HepG2 (cell line): ENCODE data around the gene HOXD9. TPM values are rescaled to one million over a fixed set of nuclear protein-coding genes. Genes with fewer than 3 reads are reported as not detected.

ENCODE experiments used
- ATAC-seq: fragments of 200-7000 bp; cut with Tn5 transposase; 3 replicates; pipeline ENCODE4 v1.9.1; 2020; ENCODE audit warnings: mild to moderate bottlenecking, moderate library complexity
- BruUV-seq: library from RNA; stranded (reverse); fragments of 400-500 nt; replicated peaks from 2 replicates; lab custom pipeline; 2021; lab: Mats Ljungman, UMichigan
- CTCF ChIA-PET: fragments of 300-600 bp; formaldehyde crosslinking; extraction: SDS; loops from one replicate; lab custom pipeline; 2021; ENCODE audit warnings: low total read pairs, inconsistent platforms, low intra/inter-chr PET ratio; lab: Yijun Ruan, JAX
- POLR2A ChIA-PET: fragments of 350-600 bp; sonication (Branson Sonifier 250); formaldehyde crosslinking; loops from one replicate; lab custom pipeline; 2020; ENCODE audit warnings: antibody characterized with exemption, inconsistent platforms; lab: Yijun Ruan, JAX
- DNase-seq: peaks from one replicate; pipeline ENCODE4 v3.0.0-alpha.2; 2015; ENCODE audit warnings: low spot score
- FAIRE-seq: peaks from 3 replicates; lab custom pipeline; 2011; peaks lifted over from hg19 to GRCh38; lab: Jason Lieb, UNC
- H2AFZ ChIP-seq: one replicate; pipeline ENCODE4 v1.6.1; 2011; ENCODE audit warnings: low read length, inconsistent platforms
- H3K27ac ChIP-seq: fragments of 300-600 bp; 3 replicates; pipeline ENCODE4 v1.8.0; 2011; ENCODE audit warnings: mixed run types, mild to moderate bottlenecking, mixed read lengths, low read length, inconsistent platforms; ENCODE audit not compliant: insufficient read depth; ENCODE audit errors: extremely low read length
- H3K27me3 ChIP-seq, 2 experiments: fragments of 200-600 bp in 1 of 2; 2 replicates in 1 of 2; 3 replicates in 1 of 2; pipeline versions ENCODE4 v1.6.0 to v1.8.0; 2011; ENCODE audit warnings: low read length in 2 of 2, mild to moderate bottlenecking in 2 of 2, moderate library complexity in 2 of 2, inconsistent platforms in 1 of 2; ENCODE audit not compliant: insufficient read depth in 2 of 2, control insufficient read depth in 1 of 2
- H3K36me3 ChIP-seq, 2 experiments: fragments of 200-600 bp in 1 of 2; replicated peaks in 1 of 2; 2 replicates in 1 of 2; 3 replicates in 1 of 2; pipeline versions ENCODE4 v1.5.1 to v1.8.0; 2011; ENCODE audit warnings: low read length in 2 of 2, inconsistent platforms in 1 of 2; ENCODE audit not compliant: insufficient read depth in 2 of 2, control insufficient read depth in 1 of 2
- H3K4me1 ChIP-seq: 2 replicates; pipeline ENCODE4 v1.5.1; 2012; ENCODE audit warnings: low read length, inconsistent platforms; ENCODE audit not compliant: insufficient read depth
- H3K4me2 ChIP-seq: 2 replicates; pipeline ENCODE4 v1.6.0; 2011; ENCODE audit warnings: low read depth, low read length, inconsistent platforms
- H3K4me3 ChIP-seq, 3 experiments: fragments of 200-600 bp in 1 of 3; sonication (generic), shearing (Covaris generic) in 1 of 3; replicated peaks in 1 of 3; 2 replicates each; pipeline ENCODE4 v1.5.1; 2011 to 2016; ENCODE audit warnings: low read length in 3 of 3, inconsistent platforms in 2 of 3, low read depth in 2 of 3, mild to moderate bottlenecking in 2 of 3, control low read depth in 1 of 3, mixed read lengths in 1 of 3; ENCODE audit not compliant: insufficient read depth in 1 of 3
- H3K79me2 ChIP-seq: one replicate; pipeline ENCODE4 v1.6.1; 2011; ENCODE audit warnings: low read length, inconsistent platforms; ENCODE audit not compliant: insufficient read depth
- H3K9ac ChIP-seq: 2 replicates; pipeline ENCODE4 v1.6.0; 2011; ENCODE audit warnings: mild to moderate bottlenecking, low read depth, low read length, inconsistent platforms; ENCODE audit not compliant: insufficient read depth
- H3K9me3 ChIP-seq: 2 replicates; pipeline ENCODE4 v1.5.1; 2012; ENCODE audit warnings: mild to moderate bottlenecking, low read length
- H4K20me1 ChIP-seq: 2 replicates; pipeline ENCODE4 v1.6.0; 2011; ENCODE audit warnings: inconsistent platforms, mild to moderate bottlenecking, low read length, moderate library complexity; ENCODE audit not compliant: insufficient read depth
- ATRX ChIP-seq: sonication (generic); formaldehyde crosslinking; IDR thresholded peaks from 2 replicates; pipeline ENCODE4 v1.4.0; 2020; ENCODE audit warnings: missing genetic modification reagents, borderline replicate concordance
- FOXP1 ChIP-seq, 2 experiments: fragments of 450-650 bp in 1 of 2; IDR thresholded peaks; 2 replicates each; pipeline ENCODE4 v1.6.1; 2017 to 2018; ENCODE audit warnings: antibody characterized with exemption in 1 of 2
- SETDB1 ChIP-seq: sonication (generic); formaldehyde crosslinking; IDR thresholded peaks from 2 replicates; pipeline ENCODE4 v1.5.1; 2020; ENCODE audit warnings: missing genetic modification reagents, mild to moderate bottlenecking, borderline replicate concordance
- SMAD9 ChIP-seq: sonication (generic); formaldehyde crosslinking; IDR thresholded peaks from 2 replicates; pipeline ENCODE4 v1.5.1; 2020; ENCODE audit warnings: mild to moderate bottlenecking, missing genetic modification reagents
- ZNF3 ChIP-seq: IDR thresholded peaks from 2 replicates; pipeline ENCODE4 v1.7.0; 2017; ENCODE audit warnings: inconsistent platforms
- ZNF367 ChIP-seq: sonication (generic); formaldehyde crosslinking; IDR thresholded peaks from 2 replicates; pipeline ENCODE4 v1.4.0; 2020; ENCODE audit warnings: missing genetic modification reagents, borderline replicate concordance
- ZNF530 ChIP-seq: sonication (generic); formaldehyde crosslinking; IDR thresholded peaks from 2 replicates; pipeline ENCODE4 v1.5.0; 2020; ENCODE audit warnings: low read depth, mild to moderate bottlenecking, missing genetic modification reagents
- ZNF780A ChIP-seq: sonication (generic); formaldehyde crosslinking; IDR thresholded peaks from 2 replicates; pipeline ENCODE4 v1.8.0; 2022; ENCODE audit warnings: mild to moderate bottlenecking, missing genetic modification reagents, moderate library complexity
- ZSCAN30 ChIP-seq: sonication (generic); formaldehyde crosslinking; IDR thresholded peaks from 2 replicates; pipeline ENCODE4 v1.5.0; 2020; ENCODE audit warnings: mild to moderate bottlenecking, missing genetic modification reagents
- ZSCAN31 ChIP-seq: sonication (generic); formaldehyde crosslinking; IDR thresholded peaks from 2 replicates; pipeline ENCODE4 v1.5.0; 2020; ENCODE audit warnings: low read depth, mild to moderate bottlenecking, missing genetic modification reagents
- whole genome bisulfite sequencing: methylation state at CpG from one replicate; pipeline ENCODE4 v1.1.6; 2017; ENCODE audit warnings: low lambda C conversion rate; 5-methylcytosine and 5-hydroxymethylcytosine counted together
- in situ Hi-C: cut with HindIII; loops from 2 replicates; pipeline ENCODE4 v1.10.0; 2017; ENCODE audit warnings: low pct_unique_long_range_greater_than_20kb; ENCODE audit not compliant: extremely low pct_ligation_motif_present
- intact Hi-C: fragments of 100-400 bp; cut with micrococcal nuclease; formaldehyde crosslinking; loops from one replicate; pipeline ENCODE4 v1.10.0; 2022; ENCODE audit not compliant: unreplicated experiment
- polyA plus RNA-seq, 8 experiments: library from polyadenylated mRNA; depleted of rRNA in 3 of 8; stranded (reverse) in 7 of 8; unstranded in 1 of 8; fragments of >200 nt; fragmentation: Illumina TruSeq in 4 of 8; extraction: Trizol in 4 of 8; gene quantifications; 2 replicates each; pipeline versions ENCODE4 v1.2.1 to v1.2.3, GENCODE V29; 2011 to 2016; ENCODE audit warnings: low read depth in 4 of 8, missing spikeins in 1 of 8, mixed read lengths in 1 of 8; ENCODE audit not compliant: insufficient read depth in 1 of 8
- total RNA-seq, 5 experiments: library from RNA; depleted of rRNA; stranded (reverse); fragments of >200 nt; fragmentation: Illumina TruSeq; extraction: Trizol; gene quantifications; 2 replicates each; pipeline ENCODE4 v1.2.3, GENCODE V29; 2016; ENCODE audit warnings: low read depth in 1 of 5
- TF ChIP-seq, protein P1 (sequence below): sonication (generic); formaldehyde crosslinking; IDR thresholded peaks from 2 replicates; pipeline ENCODE4 v1.5.0; 2020; ENCODE audit warnings: mild to moderate bottlenecking, missing genetic modification reagents, borderline replicate concordance
- TF ChIP-seq, protein P2 (sequence below): sonication (generic); formaldehyde crosslinking; IDR thresholded peaks from 2 replicates; pipeline ENCODE4 v1.8.1; 2022; ENCODE audit warnings: low read depth, mild to moderate bottlenecking, missing genetic modification reagents

The HOXD9 gene
- total and polyA plus RNA-seq, 2 of the 13 experiments (the other 11 are each of a cell fraction or from before 2014, with no cell fraction given), result not detected

DNA sequence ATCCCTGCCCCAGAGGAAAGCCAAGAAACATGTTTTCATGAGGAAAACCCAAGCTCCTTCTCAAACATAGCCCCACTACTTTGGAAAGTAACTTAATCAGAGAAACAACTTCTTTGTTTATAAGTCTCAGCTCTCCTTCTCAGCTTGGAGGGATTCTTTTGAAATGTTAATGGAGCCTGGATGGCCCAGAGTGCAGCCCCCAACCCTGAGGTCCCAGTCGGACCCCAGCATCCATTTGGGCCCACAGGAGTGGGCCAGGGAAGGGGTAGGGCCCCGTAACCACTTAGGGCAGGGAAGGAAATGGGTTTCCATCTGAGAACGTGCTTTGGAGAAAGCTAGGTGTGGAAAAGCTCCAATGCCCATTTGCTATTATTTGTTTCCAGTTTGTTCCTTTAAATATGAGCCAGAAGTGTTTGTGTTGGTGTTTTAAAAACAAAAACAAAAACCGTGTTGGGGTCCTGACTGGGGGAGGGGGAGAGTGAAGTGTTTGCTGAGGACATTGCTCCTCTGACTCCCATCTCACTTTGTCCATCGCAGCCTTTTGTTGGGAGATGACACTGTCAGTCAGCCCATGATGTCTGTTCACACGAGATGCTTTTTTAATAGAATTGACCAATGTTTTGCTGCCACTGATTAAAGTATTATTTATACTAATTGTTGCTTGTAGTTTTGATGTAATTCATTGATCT is 33.0 kb downstream of the HOXD9 start:
- peaks cover 14 to 93% of the 10 kb centered on the region in 2 experiments for H3K27me3 ChIP-seq
- TF ChIP-seq ZNF3 (CRISPR knock-in tag) (no peak), ZNF367 (CRISPR knock-in tag) (no peak)
- TF ChIP-seq, protein P1, sequence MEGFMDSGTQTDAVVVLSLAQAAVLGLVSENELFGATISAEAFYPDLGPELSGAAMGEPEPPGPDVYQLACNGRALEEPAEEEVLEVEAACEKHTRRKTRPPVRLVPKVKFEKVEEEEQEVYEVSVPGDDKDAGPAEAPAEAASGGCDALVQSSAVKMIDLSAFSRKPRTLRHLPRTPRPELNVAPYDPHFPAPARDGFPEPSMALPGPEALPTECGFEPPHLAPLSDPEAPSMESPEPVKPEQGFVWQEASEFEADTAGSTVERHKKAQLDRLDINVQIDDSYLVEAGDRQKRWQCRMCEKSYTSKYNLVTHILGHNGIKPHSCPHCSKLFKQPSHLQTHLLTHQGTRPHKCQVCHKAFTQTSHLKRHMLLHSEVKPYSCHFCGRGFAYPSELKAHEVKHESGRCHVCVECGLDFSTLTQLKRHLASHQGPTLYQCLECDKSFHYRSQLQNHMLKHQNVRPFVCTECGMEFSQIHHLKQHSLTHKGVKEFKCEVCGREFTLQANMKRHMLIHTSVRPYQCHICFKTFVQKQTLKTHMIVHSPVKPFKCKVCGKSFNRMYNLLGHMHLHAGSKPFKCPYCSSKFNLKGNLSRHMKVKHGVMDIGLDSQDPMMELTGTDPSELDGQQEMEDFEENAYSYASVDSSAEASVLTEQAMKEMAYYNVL (CRISPR knock-in tag), result no peak
- peaks cover 33% of the 10 kb centered on the region for H3K4me1 ChIP-seq
- DNase-seq (no peak), ATAC-seq (no peak), FAIRE-seq (no peak)
- BruUV-seq, result no TSS peak
- WGBS, result 17% methylated on average over 6 of the region's 6 CpGs
- no peaks in the 10 kb centered on the region for H4K20me1 ChIP-seq
- in situ Hi-C loops, result no loop called here
- H3K4me3 ChIP-seq, result no peak overlapping the region
- no peaks in the 10 kb centered on the region for H3K79me2 ChIP-seq
- H2AFZ ChIP-seq, result no peak overlapping the region
- no peak overlapping the region for H3K4me2 ChIP-seq
- no peaks in the 10 kb centered on the region for H3K36me3 ChIP-seq
- no peaks in the 10 kb centered on the region for H3K9me3 ChIP-seq
- POLR2A ChIA-PET, result no interaction called here
- H3K9ac ChIP-seq, result no peak overlapping the region
- no peak overlapping the region for H3K27ac ChIP-seq
- intact Hi-C loops, result no loop called here
- CTCF ChIA-PET, result no interaction called here

DNA sequence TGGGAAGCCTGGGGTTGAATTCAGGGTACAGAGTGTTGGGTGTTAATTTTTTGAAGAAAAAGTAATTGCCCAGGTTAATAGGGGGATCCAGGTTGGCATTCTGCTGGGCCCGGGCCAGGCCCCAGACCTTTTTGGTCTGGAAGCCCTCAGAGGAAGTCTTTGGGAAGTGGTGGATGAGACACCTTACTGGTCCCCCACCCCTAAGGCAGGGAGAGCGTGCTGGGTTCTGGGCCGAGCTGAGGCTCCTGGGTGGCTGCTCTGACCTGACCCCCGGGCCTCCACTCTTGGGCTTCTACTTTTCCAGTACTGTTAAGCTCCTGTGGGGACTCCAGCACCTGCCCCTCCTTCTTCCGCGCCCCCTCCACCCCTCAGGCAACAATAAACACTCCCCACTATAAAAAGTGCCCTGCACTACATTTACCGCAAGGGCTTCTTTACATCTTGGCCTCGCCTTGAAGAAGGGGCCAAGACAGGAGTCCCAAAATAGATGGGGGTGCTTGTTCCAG is 33.8 kb downstream of the HOXD9 start:
- H3K36me3 ChIP-seq, result no peaks in the 10 kb centered on the region
- WGBS, result 41% methylated on average over 8 of the region's 8 CpGs
- H2AFZ ChIP-seq, result no peak overlapping the region
- H3K27me3 ChIP-seq, result peaks cover 13 to 93% of the 10 kb centered on the region in 2 experiments
- H3K79me2 ChIP-seq, result no peaks in the 10 kb centered on the region
- BruUV-seq, result no TSS peak
- H3K27ac ChIP-seq, result no peak overlapping the region
- no peak overlapping the region for H3K4me2 ChIP-seq
- DNase-seq, result no peak
- in situ Hi-C loops (no loop called here), intact Hi-C loops (no loop called here)
- ChIA-PET POLR2A (no interaction called here), CTCF (no interaction called here)
- peaks cover 38% of the 10 kb centered on the region for H3K4me1 ChIP-seq
- H4K20me1 ChIP-seq, result no peaks in the 10 kb centered on the region
- no peak for ATAC-seq
- H3K9ac ChIP-seq, result no peak overlapping the region
- no peak overlapping the region for H3K4me3 ChIP-seq
- FAIRE-seq, result no peak
- no peaks in the 10 kb centered on the region for H3K9me3 ChIP-seq
- TF ChIP-seq ATRX (no peak), FOXP1 (IDR thresholded peaks at IDR 0.05) (no peak), FOXP1 (CRISPR knock-in tag; IDR thresholded peaks at IDR 0.05) (no peak), SETDB1 (CRISPR knock-in tag) (no peak), ZSCAN31 (CRISPR knock-in tag) (no peak), SMAD9 (CRISPR knock-in tag) (no peak), ZNF530 (CRISPR knock-in tag) (no peak), ZSCAN30 (no peak), ZNF780A (CRISPR knock-in tag) (no peak)
- TF ChIP-seq, protein P2, sequence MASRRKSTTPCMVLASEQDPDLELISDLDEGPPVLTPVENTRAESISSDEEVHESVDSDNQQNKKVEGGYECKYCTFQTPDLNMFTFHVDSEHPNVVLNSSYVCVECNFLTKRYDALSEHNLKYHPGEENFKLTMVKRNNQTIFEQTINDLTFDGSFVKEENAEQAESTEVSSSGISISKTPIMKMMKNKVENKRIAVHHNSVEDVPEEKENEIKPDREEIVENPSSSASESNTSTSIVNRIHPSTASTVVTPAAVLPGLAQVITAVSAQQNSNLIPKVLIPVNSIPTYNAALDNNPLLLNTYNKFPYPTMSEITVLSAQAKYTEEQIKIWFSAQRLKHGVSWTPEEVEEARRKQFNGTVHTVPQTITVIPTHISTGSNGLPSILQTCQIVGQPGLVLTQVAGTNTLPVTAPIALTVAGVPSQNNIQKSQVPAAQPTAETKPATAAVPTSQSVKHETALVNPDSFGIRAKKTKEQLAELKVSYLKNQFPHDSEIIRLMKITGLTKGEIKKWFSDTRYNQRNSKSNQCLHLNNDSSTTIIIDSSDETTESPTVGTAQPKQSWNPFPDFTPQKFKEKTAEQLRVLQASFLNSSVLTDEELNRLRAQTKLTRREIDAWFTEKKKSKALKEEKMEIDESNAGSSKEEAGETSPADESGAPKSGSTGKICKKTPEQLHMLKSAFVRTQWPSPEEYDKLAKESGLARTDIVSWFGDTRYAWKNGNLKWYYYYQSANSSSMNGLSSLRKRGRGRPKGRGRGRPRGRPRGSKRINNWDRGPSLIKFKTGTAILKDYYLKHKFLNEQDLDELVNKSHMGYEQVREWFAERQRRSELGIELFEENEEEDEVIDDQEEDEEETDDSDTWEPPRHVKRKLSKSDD (CRISPR knock-in tag), result no peak
